NK-92 (cell line): Measurements from ENCODE around the gene WDR73.
A peak's percentile ranks its signal among the peaks of the same experiment; 100 is the strongest.

Source experiments
- DNase-seq: peaks from one replicate; lab custom pipeline; 2025; ENCODE audit not compliant: unreplicated experiment; lab: John Stamatoyannopoulos, UW

The WDR73 gene

DNA sequence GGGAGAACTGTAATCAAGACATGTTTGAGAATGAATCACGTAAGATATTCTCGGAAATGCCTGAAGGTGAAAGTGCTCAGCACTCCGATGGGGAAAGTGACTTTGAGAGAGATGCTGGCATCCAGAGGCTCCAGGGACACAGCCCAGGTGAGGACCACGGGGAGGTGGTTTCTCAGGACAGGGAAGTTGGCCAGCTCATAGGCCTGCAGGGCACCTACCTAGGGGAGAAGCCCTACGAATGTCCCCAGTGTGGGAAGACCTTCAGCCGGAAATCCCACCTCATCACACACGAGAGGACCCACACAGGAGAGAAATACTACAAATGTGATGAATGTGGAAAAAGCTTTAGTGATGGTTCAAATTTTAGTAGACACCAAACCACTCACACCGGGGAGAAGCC is 33.5 kb downstream of the WDR73 start:
- no peak for DNase-seq

DNA sequence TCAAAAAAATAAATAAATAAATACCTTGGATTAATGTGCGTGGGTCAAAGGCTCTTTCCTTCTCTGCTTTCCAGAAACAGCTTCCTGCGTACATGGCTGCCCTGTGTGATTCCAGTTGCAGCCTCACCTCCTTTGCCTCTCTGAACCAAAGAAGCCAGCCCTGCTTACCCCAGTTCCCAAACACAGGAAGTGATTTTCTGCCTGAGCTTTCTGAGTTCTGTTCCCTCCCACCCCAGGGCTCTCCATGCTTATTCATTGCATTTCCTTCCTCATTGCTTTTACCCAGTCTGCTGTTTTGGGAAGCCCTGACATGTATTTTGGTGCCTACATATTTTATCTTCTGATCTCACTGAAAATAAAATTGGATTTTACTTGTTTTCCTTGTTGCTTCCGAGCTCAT is 37.8 kb downstream of the WDR73 start:
- DNase-seq, result no peak

DNA sequence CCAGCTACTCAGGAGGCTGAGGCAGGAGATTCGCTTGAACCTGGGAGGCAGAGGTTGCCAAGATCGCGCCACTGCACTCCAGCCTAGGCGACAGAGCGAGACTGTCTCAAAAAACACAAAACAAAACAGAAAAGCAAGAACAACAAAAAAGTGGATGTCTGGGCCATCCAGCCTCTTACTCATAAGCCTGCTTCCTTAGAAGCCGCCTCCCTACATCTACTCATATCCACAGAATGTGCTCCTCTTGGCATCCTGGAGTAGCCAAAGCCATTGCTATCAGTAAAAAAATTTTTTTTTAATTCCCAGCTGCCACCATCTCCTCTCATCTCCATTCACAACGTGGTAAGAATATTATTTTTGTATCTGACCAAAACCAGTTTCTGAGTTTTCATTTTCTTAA is 42.5 kb downstream of the WDR73 start:
- no peak for DNase-seq

DNA sequence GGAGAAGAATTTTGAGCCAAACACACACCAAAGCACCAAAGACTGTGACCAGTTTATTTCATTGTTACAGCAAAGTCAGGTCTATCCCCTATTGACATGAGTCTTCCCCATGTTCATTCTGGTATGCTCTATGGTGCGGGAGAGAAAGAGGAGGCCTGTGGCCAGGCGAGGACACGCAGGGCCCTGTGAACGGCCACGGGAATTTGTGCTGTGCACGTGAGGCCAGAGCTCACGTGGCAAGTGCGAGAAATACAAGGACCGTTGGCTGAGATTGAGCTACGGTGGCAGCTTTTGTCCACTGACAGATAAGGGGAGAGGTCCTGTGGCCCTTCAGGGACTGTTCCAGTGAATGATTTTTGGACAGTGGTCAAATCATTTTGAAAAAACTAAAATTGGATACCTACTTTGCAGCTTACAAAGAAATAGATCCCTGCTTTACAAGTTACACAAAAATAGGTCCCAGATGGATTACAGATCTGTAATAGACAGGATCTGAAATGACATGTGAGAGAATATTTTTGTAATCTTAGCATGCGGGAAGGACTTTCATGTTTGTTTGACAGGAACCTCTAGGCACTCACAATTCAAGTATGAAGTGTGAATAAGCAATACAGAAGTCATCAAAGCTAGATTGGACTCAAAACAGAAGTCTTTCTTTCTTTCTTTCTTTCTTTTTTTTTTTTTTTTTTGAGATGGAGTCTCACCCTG is 44.1 kb downstream of the WDR73 start:
- DNase-seq, result no peak

DNA sequence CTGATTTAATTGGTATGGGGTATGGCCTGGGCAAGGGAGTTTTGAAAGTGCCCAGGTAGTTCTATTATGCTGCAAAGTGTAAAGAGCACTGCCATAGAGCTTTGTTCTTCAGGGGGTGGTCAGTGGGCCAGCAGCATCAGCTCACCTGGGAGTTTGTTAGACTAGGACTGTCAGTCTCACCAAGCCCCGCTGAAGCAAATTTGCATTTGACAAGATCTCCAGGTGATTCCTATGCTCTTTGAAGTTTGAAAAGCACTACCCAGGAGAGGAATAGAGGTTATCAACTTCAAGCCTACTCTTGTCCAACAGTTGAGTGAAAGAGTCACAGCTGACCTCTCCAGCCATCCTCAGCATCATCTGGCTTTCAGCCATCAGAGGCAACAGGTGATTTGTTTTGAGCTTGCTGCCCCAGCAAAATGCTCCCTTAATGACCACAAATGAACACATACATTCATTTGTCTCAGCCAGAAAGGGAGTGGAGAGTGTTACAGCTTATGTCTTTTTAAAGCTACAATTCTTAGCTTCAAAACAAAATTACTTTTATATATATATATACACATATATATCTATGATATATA is 45.3 kb downstream of the WDR73 start:
- no peak for DNase-seq

DNA sequence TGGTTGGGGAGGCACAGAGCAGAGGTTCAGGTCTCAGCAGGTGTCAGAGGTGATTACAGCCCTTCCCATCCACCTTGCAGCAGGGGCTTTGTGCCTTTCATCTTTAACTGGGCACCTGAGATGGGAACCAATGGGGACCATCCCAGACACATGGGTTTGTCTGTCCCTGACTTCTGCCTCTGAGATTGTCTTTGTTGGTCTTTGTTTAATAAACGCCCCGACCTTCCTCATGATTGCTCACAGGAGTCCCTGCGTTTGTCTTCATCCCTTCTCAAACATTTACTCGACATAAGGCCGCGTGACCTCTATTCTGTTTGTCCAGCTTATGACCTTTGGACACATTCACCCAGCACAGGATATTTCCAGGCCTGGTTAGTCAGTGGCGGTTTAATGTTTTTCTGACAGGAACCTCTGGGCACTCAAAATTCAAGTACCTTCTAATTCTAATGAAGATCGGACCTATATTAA is 47.4 kb downstream of the WDR73 start:
- no peak for DNase-seq

DNA sequence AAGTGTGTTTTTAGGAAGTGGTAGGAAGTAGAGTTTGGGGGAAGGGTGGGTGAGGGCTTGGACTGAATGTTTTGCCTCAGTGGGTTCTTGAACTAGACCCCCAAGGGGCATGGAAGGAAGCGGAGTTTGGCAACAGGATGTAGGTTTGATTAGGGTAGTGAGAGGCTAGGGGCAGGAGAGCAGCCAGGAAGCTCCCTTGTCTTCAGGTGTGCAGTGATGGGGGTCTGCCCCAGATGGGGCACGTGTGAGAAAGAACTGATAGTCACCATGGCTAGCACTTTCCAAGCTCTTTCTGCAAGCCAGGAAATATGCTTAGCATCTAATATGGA is 48.6 kb downstream of the WDR73 start:
- no peak for DNase-seq

DNA sequence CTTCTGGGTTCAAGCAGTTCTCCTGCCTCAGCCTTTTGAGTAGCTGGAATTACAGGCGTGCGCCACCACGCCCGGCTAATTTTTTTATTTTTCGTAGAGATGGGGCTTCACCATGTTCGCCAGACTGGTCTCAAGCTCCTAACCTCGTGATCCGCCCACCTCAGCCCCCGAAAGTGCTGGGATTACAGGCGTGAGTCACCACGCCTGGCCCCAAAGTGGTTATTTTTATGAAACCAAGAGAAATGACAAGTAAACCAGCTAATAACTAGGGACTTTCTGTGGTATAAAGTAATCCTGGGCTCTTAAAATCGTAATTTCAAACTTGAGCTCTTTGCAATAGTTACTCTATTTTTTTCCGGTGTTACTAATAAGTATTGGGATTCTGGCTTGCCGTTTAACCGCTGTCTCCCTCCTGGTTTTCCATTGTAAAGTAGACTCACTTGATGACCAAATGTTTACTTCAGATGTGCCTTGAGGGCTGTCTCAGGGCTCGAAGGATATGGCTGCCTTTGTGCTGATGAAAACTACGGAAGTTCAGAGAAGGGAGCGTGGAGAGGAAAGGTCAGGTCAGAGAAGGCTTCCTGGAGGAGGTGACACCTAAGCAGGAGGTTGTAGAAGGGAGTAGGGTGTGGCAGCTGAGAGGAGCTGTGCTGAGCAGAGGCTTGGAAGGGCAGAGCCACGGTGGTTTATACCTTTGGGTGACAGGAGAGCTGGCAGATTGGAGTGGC is 49.1 kb downstream of the WDR73 start:
- DNase-seq, result no peak

DNA sequence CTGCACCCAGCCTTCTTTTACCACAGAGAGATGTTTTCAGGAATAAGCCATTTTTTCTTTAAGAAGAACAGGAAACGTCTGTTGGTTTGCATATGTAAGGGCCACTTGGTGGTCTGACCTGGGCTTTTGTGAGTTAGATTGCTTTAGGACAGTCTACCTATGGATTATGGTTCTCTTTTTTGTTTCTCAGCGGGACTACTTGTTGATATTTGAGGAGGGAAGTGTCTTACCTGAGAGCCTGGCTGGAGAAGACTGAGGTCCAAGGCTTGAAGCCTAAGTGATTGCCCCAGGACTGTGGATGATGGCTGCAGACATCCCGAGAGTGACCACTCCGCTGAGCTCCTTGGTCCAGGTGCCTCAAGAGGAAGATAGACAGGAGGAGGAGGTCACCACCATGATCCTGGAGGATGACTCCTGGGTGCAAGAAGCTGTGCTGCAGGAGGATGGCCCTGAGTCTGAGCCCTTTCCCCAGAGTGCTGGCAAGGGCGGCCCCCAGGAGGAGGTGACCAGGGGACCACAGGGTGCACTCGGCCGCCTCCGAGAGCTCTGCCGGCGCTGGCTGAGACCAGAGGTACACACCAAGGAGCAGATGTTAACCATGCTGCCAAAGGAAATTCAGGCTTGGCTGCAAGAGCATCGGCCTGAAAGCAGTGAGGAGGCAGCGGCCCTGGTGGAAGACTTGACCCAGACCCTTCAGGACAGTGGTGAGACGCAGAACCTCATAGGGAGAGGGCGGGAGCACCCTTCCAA is 50.3 kb downstream of the WDR73 start:
- DNase-seq, result no peak

DNA sequence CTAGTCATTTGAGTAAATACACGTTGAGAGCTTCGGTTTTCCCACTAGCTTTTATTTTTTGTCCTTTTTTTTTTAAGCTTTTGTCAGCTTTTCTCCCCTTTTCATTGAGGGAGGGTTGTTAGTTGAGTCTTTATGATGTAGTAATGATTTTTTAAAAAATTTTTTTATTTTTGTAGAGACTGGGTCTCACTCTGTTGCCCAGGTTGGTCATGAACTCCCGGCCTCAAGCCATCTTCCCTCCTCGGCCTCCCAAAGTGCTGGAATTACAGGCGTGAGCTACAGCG is 52.6 kb downstream of the WDR73 start:
- DNase-seq, result no peak

DNA sequence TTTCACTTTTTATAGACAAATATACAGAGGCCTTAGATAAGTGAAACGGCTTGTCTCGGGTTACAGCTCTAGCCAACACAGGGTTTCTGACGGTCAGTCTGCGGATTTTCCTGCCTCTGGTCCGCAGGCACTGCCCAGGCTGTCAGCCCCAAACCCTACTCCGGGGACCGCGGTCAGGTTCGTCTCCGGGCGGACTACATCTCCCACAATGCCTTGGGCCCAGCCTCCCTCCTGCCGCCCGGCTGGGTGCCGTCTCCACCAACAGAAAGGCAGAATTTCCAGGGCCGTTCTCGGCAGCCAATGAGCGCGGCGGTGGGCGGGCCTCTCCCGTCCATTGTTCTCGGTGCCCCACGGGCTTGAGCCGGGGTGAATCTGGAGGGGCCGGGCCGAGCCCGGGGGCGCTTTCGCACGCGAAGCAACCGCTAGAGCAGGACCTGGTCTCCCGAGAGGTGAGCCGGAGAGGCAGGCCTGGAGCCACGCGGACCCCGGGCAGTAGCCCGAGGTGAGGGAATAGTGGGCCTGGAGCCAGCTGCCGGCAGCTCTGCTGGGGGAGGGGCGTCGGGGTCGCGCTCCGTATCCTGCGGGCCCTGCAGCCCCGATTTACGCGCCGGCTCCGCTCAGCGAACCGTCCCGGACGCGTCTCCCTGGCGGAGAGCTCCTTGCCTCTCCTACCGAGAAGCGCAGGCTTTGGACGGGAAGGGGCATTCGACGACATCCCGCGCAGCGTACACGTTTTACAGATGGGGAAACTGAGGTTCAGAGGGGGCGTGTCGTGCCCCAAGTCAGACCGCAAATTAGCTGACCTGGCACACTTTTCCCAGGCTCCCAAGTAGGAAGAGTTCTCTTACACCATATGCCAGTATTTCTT is 53.2 kb downstream of the WDR73 start, which contains the start of gene ZSCAN2:
TSS of gene ZSCAN2 (plus strand) at position 323 of the 868 bp plus-strand sequence. CDS start 2,919 bp downstream, outside the sequence.
- peak; percentile 48 for DNase-seq

DNA sequence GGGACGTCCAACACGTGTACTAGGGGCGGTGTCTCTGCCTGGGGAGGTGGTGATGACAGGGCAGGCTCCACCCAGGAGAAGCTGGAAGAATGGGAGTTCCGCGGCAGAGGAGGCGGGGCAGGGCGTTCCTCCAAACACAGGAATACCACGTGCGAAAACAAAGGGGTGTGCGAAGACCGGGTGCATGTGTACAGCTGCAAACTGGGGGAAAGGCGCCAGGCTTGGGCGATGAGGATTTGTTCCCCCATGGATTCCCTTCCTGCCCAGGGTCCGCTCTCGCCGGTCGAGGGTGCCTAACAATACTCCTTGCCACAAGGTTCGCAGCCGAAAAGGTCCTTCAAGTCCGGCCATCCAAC is 53.8 kb downstream of the WDR73 start:
- no peak for DNase-seq

DNA sequence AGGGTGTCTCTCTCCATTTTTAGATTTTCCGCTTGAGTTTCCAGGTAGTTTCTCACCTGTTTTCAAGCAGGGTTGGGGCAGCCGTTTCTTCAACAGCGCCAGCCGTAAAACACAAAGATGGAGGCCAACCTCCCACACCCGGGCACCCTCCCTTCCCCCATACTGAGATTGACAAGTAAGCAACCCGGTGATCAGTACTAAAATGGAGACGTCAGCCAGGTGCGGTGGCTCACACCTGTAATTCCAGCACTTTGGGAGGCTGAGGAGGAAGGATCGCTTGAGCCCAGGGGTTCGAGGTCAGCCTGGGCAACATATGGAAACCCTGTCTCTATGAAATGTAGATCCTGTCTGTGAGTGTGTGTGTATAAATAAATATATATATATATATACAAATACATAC is 54.2 kb downstream of the WDR73 start:
- DNase-seq, result no peak

DNA sequence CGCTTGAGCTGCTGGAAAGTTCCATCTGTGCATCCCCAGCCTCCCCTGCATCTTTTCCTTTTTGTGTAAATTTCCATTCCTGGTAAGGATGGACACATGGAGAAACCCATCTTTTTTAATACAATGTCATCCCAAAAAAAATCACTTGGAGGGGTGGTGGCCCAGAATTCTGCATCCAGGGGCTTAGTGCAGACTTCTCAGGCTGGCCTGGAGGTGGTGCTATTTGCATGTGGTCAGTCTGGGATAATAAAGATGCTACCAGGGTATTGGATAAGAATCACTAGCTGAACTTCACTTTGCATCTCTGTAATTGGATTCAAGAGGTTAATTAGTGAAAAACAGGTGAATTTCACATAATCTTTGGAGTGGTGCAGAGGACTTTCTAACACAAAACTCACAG is 55.1 kb downstream of the WDR73 start:
- no peak for DNase-seq

DNA sequence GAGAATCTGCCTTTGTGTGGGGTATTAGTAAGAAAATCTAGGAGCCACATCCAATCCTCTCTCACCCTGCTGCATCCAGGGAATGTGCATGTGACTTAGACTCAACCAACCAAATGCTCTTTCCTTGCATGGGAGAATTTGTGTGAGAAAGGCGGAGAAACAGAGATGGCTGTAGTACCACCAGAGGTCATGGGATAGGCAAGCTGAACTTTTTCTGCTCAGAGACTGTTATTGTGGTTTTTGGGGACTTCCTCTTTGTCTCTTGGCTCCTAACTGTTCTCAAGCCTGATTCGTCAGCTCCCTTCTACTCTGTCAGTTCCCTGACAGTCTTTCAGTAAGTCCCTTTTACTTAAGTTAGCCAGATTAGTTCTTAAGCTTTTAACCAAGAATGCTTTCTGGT is 55.8 kb downstream of the WDR73 start:
- DNase-seq, result no peak

DNA sequence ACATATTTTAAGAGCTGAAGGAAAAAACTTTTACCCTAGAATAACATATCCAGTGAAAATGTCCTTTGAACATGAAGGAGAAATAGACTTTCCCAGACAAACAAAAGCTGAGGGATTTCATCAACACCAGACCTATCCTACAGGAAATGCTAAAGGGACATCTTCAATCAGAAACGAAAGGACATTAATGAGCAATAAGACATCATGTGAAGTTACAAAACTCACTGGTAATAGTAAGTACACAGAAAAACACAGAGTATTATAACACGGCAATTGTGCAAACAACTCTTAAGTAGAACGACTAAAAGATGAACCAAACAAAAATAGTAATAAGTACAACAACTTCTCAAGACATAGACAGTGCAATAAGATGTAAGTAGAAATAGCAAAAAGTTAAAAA is 56.8 kb downstream of the WDR73 start:
- DNase-seq, result no peak

DNA sequence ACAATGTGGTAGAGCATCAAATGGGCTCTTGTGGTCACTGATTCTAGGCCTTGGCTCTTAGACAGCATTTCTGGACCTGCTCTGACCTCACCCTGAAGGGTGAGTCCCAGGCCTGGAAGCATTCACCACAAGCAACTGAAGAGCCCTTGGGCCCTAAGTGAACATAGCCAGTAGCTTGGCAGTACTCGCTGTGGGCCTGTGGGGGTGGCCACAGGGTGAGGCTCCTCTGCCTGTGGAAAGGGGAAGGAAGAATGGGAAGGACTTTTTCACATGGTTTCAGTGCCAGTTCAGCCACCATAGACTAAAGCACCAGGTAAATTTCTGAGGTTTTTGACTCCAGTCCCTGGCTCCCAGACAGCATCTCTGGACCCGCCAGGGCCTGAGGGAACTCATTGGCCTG is 58.4 kb downstream of the WDR73 start:
- no peak for DNase-seq

DNA sequence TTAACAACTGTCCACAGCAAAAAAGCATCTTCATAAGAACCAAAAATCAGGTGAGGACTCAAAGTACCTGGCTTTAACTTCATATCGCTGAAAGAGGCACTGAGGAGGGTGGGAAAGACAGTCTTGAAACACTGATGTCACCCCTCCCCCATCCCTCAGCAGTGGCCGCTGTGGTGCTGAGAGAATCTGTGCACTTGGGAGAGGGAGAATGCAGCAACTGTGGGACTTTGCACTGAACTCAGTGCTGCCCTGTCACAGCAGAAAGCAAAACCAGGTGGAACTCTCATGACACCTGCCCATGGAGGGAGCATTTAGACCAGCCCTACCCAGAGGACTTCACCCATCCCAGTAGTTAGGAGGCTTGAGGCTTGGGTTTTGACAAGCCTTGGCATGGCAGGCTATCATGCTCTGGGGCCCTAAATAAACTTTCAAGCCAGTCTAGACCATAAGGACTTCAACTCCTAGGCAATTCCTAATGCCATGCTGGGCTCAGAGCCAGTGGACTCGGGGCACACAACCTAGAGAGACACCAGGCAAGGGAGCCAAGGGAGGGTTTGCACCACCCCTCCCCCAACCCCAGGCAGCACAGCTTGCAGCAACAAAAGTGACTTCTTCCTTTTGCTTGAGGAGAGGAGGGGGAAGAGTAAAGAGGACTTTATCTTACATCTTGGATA is 59.3 kb downstream of the WDR73 start:
- no peak for DNase-seq

DNA sequence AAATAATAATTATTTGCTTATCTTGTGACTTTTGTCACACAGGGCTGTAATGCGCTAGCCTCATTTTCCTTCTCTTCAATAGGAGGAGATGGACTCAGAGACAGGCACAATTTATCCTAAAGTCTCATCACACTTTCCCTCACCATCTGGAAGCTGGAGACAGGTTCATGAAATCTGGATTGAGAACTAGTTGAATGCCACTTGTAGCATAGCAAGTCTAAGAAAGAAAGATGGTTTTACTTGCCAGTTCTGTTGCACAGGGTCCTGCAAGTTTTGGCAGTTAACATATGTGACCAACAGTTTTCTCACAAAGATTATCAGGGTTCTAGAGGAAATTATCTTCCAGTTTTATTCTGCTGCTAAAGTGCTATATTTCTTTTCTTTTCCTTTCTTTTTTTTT is 62.3 kb downstream of the WDR73 start:
- no peak for DNase-seq

DNA sequence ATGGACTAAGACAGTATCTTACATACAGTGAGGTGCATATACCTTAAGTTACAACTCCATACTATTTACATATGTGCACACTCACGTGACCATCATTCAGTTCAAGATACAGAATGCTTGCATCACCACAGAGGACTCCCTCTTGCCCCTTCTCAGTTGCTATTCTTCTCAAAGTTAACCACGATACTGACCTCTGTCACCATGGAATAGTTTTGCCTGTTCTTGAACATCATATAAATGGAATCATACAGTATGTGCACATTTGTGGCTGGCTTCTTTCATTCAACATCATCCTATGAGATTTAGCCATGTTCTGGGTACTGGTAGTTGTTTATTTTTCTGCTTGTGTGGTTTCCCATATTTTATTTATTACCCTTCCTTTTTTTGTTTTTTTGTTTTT is 63.7 kb downstream of the WDR73 start:
- DNase-seq, result no peak
